Hematopoietic multipotent progenitor cell treated with erythropoietin and hydrocortisone succinate and interleukin-3 and kit ligand, for 6 days (in vitro differentiated cells): ENCODE results near the gene TSPAN7.

Source experiments
- DNase-seq: peaks from one replicate; pipeline ENCODE4 v3.0.0-alpha.2; 2015

Gene TSPAN7, protein sequence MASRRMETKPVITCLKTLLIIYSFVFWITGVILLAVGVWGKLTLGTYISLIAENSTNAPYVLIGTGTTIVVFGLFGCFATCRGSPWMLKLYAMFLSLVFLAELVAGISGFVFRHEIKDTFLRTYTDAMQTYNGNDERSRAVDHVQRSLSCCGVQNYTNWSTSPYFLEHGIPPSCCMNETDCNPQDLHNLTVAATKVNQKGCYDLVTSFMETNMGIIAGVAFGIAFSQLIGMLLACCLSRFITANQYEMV

DNA sequence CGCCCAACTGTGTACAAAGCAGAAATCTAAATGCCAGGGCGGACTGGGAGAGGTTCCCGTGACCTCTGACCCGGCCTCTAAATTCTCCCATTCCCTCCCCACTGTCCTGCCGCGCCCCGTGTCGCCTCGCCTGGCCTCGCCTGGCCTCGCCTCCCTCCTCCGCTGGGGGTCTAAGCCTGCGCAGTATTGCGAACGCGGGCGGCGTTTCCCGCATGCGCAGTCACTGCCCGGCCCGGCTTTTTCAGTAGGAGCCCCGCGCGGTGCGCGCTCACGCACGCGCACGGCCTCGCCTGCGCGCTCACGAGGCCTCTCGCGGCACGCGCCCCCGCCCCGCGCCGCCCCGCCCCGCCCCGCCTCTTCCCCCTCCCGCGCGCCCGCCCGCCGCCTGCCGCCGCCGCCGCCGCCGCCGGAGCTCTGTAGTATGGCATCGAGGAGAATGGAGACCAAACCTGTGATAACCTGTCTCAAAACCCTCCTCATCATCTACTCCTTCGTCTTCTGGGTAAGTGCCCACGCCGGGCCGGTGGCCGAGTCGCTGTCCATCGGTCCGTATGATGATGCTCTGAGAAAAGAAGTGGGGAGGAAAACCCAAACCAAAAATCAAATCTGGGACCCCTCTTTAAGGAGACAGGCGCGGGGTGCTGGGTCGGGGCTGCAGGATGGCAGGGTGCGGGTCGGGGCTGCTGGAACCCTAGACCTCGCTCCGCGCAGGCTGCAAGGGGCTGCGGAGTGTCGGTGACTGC, at the start of gene TSPAN7:
Gene TSPAN7 (plus strand): TSS at position 417 of the 743 bp plus-strand sequence. CDS start 5 bp downstream, at position 422.
- DNase-seq, result peak; percentile 78

DNA sequence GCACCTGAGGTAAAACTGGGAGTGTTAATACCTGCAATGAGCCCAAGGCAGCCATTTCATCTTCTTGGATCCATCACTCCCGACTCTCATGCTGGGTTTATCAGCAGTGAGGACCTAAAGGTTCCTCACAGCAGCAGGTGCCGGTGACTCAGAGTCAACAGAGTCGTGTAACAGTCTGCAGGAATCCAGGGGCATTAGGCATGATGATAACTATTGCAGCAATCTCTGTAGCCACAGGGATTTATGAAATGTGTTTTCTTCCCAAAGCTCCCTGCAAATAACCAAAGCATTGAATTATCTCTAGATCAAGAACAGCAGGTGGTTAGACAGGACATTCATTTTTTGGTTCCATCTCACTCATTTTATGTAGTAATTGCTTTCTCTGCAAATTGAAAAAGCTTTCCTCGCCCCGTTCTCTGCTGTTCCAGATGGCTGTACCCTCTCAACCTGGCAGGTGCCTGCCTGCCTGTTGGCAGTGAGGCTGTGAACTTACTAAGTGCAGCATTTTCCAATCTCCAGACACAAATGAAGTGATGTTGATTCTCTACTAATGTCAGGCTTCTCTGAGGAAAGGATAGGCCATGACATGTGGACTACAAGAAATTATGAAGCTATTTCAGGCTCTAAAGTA, 48.1 kb upstream of the TSPAN7 start:
- DNase-seq, result no peak

DNA sequence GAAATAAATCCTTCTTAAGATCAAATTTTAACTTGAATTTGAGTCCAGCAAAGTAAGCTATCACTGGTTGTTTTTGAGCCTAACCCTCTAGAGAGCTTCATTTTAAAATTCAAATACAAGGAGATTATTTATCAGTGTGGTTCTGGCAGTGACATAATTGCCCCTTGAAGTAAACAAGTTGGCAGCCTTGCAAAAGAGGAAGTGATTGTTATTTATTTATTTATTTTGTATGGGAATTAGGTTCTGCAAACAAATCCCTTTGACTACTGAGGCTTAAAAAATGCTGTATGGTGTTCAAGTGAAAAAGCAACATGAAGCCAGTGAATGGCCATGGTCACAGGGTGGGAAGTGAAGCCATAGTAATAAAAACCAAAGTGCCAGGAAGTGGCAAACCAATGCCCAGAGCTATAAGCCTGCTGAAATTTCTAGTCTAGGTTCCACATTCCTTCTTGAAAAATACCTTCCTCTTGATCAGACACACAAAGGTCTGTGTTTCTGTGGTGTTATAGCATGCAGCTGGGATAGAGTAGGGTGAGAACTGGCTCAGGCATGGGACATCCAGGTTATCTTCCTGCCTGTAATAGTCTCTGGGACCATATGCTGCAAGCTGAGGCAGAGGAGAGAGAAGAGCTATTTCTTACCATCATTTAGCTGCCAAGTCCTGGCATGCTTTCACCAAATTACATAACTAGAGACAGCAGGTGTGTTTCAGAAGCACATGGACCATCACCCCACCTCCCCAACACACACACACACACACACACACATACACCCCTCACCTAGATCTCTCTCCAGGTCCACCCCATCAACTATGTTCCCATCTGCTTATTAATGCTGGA, 47.1 kb upstream of the TSPAN7 start:
- peak; percentile 3 for DNase-seq

DNA sequence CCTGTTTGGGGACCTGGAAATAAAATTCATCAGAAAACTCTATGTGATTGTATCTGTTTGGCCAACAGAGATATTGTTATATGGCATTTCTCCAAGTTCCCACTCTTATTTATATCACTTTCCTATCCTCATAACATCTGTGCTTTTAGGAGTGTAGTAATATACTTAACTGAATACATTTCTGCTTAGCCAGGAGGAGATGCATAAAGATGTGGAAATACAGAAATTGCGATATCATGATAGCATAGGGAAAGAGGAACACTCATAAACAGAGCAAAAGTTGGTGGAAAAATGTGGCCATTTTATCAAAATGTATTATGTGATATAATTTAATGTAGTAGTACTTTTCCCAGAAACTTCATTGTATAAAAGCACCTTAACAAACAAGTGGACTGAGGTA, 46.1 kb upstream of the TSPAN7 start:
- peak; percentile 1 for DNase-seq

DNA sequence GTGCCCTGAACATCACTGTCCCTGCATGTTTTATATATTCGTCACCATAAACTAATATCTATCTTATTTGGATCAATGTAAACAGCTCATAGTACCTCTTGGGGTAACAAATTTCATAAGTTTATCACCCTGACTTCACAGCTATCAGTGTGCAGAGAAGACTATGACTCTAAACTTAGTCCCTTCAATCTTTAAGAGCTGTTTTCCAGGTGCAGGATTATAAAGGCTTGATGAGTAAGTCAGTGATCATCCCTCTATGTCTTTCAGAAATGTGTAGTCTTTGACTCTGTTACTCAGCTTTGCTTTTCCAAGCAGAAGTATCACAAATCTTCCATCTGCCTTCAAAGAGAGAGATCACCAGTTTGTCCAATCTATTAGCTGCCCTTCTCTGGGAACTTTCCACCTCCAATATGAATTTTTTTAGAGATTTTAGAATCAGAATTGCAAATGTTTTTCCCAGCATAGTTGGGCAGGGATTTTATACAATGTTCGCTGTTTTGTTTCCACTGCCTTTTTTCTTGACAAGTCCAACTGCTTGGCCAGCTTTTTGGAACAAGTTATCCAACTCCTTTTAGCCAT, 45.1 kb upstream of the TSPAN7 start:
- no peak for DNase-seq

DNA sequence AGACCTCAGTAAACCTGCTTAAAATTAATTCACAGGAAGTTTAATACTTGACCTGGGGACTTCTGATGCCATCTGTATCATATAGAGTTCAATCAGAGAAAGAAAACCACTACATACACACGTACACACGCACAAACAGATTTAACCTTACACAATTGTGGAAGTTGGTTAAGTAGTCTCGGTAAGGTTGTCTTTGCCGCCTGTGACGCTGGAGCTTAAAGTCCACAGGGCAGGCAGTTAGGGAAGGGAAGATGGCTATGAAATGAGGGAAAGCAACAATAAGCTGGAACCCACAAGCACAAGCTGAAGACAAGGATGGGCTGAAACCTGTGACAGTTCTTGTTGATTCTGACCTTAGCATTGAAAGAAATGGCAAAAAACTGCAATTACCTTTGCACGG, 41.7 kb upstream of the TSPAN7 start:
- no peak for DNase-seq

DNA sequence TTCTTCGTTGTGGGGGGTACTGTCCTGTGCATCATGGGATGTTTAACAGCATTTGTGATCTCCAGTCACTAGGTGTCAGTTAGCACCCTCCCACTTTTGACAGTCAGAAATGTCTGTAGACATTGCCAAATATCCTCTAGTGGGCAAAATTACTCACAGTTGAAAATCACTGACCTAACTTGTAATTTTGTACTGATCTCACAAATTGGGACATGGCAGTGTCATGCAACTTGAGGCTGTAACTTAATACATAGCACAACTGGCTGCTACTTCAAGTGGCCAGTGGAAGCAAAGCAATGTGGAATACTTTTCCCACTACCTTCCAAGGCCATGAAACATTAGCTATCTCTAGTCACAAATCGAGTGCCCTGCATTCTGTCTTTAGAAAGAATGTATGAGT, 23.2 kb upstream of the TSPAN7 start:
- DNase-seq, result no peak

DNA sequence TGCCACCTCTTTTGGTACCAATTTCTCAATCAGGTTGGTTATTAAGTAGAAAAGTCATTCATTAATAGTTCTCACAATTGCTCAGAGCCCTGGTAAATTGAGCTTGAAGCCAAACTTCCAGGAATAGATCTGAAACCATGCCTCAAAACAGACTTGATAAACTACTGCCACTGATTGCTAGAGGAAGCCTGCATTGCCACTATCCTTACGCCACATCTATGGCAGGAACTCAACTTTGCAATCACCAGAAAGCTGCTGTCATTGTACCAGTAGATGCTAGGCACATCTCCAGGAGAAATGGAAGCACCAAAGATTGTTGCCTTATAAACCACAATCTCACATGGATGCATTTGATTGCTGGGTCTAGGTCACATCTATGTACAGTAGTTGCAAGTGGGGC, 21.6 kb upstream of the TSPAN7 start:
- DNase-seq, result no peak

DNA sequence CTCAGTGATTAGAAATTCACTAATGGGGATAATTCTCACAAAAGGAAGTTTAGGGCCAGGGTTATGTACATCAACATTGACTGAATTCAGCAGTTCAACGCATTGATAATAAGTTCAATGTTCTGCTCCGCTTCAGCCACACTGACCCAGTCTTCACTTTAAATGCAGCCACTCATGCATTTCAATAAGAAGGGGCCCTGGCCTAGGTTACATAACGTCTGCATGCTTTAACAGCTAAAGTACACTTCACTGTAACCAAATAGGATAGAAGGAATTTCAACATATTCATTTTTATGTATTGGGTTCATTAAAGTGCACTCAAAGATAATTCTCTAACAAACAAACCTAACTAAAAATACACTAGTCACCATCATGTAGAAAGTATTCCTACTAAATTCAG, 12.8 kb upstream of the TSPAN7 start:
- no peak for DNase-seq

DNA sequence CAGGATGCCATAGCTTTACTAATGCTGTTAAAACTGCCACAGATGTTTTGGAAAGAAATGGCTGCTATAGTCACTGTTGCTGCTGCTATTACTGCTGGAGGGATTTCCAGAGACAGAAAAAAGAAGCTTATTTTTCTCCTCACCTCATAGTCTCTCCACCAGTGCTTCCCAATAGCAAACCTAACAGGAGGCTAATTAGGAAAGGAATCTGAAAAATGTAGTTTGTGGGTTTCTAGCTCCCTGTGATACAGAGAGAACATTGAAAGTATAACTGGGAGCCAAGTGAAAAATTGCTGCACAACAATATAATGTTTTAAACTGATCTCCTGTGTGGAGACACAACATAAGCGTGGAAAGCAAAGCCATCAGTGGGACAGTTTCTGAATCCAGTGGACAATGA, 8.6 kb upstream of the TSPAN7 start:
- no peak for DNase-seq

DNA sequence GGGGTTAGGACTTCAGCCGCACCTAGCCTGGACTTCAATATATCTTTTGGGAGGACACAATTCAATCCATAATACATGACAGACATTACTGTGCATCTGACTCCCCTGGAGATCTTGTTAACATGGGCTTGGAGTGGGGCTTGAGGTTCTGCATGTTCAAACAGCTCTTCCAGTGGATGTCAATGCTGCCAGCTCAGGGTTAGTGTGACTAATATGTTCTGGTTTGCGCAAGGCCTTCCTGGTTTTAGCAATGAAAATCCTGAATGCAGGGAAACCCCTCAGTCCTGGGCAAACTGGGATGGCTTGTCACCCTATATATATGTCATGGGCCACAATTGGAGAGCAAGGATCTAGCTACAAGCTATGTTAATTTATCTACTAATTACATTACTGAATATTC, 2.7 kb upstream of the TSPAN7 start:
- DNase-seq, result no peak

DNA sequence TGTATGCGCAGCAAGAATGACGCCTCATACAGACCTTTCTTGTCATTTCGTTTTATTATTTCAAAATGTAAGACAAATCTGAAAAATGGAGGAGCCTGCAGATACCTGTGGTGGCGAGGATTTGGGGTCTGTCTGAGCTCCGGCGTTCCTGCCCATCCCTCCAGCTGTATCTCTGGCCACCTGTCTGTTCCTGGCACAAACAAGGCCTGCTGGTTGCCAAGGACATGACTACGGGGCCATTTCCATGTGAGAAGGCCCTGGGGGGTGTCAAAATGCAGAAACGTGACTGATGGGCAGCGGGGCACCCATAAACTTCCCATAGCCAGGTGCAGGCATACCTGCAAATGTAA, 591 bp upstream of the TSPAN7 start:
- DNase-seq, result no peak

DNA sequence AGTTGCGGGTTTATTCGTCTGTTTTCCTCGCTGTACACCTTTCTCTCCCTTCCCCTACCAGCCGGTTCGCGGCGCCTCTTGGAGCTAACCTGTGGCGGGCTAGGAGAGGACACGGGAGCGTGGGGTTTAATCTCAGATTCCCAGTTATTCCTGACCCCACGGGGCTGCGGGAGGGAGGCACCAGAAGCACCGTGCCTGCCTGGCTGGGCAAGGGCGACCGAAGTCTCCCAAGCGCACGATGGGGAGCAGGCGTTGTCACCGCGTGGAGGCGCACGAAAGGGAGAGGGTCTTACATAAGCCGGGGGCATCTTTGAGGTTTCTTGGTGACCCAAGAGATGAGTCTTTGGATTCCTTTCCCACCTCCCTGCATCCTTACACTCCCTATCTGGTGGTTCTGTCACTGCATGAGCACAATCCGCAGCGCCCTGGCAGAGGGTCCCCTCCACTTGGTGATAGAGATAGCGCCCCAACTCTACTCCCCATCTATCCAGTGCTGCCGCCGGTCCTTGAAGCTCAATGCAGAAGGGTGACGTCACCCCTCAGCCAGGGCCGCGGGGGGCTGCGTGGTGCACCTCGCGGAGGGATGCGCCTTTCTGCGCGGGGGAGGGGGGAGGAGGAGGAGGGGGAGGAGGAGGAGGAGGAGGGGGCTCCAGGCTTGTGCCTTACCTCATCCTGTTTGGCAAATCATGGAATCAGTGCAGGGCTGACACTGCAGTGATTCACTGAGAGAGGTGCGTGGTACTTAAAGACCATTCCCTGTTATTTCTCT, 793 bp downstream of the TSPAN7 start:
- DNase-seq, result no peak

DNA sequence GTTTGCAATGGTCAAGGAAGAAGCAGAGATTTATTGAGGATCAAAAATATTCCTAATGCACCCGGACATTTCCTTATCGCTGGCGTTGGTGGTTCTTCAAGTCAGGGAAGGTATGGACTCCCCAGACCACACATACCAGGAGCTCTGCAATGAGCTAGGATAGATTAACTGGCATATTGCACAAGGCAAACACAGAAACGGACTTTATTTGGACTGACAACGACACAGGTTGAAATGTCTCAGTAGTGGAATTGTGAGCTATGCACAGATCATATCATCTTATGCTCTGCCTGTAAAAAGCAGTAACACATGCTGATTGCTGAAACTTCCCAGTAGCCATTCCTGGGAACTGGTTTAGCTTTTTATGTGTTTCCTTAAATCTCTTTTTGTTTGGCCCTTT, 1.7 kb downstream of the TSPAN7 start:
- no peak for DNase-seq

DNA sequence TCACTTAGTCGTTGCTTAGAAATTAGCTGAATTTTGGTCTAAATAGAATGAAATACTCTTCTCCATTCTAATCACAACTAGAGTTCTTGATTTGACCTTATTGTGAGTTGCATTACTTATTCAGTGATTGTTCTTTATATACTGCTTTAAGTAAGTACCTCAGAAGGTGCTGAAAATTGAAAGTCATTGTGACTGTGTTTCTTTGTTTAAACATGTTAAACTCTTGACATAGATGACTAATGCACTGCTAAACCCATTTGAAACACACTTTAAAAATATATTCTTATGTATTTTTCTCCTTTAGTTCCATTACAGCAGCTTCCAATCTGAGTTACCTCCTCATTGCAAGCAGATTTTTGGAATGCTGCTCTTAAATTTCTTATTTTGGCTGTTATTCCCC, 9.1 kb downstream of the TSPAN7 start:
- DNase-seq, result no peak

DNA sequence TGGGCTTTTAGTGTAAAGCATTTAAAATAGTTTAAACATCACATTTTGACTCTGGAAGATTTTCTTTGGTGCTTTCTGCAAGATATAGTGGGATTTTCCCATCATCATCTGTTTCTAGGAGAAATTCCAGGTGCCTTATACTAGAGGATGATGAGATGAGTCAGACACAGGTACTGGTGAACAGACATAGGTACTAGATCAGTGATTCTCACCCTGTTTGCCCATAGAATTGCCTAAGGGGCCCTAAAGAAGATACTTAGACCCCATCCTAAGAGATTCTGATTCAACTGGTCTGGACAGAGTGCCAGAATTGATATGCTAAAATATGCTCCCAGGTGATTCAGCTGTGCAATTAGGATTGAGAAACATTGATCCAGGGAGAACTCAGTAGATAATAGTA, 9.7 kb downstream of the TSPAN7 start:
- no peak for DNase-seq

DNA sequence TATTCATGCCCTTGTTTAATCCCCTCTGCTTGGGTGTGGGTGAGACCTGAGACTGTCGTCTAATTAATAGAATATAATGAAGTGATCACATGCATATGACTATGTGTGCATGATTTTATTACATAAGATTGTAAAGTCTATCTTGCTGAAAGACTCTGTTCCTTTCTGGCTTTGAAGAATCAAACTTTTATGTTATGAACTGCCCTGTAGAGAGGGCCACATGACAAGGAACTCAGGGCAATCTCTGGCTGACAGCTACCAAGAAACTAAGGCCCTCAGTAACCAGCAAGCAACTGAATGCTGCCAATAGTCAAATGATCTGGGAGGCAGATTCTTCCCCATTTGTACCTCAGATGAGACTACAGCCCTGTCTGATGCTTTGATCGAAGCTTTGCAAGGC, 13.5 kb downstream of the TSPAN7 start:
- DNase-seq, result no peak

DNA sequence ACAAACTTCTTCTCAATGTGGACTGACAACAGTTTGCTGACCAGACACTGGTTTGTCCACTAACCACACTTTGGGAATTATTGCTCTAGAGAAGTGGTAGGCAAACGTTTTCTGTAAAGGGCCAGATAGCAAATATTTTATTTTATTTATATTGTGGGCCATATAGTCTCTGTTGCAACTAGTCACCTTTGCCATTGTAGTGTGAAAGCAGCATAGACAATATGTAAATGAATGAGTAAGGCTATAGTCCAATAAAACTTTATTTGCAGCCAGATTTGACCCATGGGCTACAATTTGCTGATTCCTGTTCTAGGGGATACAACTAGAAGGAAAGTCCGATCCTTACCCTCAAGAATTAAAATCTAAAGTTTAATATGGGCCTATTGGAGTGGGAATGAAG, 14.5 kb downstream of the TSPAN7 start:
- no peak for DNase-seq

DNA sequence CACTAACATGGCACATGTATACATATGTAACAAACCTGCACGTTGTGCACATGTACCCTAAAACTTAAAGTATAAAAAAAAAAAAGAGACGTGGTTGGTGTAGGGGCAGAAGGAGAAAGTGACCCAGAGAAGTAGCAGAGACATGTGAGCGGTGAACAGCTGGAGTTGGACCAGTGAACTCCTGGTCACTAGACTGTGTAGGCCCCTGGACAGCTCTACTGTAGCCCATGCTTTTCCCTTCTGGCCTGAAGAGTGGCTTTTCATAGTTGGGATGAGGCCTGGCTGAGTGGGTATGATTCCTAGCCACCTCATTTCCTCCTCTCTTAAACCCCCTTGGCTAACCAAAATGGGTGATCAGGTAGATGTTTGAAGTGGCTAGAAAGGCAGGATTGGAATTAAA, 16.4 kb downstream of the TSPAN7 start:
- DNase-seq, result no peak

DNA sequence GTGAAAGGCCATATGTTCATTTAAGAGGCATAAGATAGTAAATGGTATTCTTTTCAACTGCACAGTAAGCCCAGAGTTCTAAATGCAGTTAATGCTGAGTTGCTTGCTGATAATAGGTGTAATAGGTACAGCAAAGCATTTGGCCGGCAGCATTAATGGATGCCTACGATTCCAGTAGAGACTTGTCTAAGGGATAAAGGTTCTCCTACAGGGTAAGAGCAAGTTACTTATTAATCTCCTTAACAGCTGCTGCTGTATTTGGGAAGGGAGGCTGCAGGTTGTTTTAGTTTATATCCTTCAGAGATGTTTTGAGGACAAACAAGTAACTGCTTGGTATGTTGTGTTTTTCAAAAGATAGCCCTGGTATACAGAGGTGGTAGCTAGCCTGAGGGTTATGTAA, 16.8 kb downstream of the TSPAN7 start:
- DNase-seq, result no peak

DNA sequence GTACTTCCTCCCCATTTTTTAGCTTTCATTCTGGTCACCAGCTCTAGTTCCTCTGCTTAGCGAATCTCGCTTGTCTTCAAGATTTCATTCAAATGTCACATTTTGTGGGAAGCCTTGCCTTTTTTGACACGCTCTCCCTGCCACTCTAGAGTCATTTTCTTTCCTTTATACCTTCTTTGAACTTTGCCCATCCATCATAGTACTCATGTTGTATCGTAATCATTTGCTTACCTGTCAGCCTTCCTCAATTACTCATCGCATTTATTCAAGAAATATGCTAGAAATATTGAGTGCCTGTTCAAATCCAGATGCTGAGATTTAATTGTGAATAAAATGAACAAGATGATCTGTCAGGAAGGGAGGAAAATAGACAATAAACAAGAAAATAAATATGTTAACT, 21.8 kb downstream of the TSPAN7 start:
- DNase-seq, result no peak

DNA sequence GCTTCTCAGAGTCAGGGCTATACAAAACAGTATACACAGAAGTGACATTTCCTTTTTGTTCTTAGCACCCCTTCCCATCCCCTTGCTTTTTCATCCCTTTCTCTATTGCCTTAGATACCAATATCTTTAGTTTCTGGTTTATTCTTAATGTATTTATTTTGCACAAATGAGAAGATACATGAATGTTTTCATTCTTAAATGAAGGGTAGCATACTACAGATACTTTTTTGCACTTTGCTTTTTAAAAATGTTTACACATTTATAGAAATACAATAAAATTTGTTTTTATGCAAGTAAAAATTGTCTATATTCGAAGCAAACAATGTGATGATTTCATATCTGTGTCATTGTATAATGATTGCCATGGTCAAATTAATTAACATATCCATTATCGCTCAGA, 33.1 kb downstream of the TSPAN7 start:
- no peak for DNase-seq
